Loucy (cell line): Measurements from ENCODE around the gene PITPNC1.
"Not testable (repeated sequence)": the region's sequence is repeated elsewhere in the genome, so short reads cannot be mapped to it uniquely, and the experiment has no call there.

ENCODE experiments used
- H2AFZ ChIP-seq: fragments of 200-600 bp; sonication (generic); 2 replicates; pipeline ENCODE4 v1.6.0; 2016; ENCODE audit warnings: antibody characterized with exemption, mild to moderate bottlenecking, low read length, moderate library complexity
- H3F3A ChIP-seq: fragments of 200-600 bp; 2 replicates; pipeline ENCODE4 v1.6.0; 2016; ENCODE audit warnings: antibody characterized with exemption, low read depth, mild to moderate bottlenecking
- H3K27me3 ChIP-seq: fragments of 200-600 bp; sonication (generic); 2 replicates; pipeline ENCODE4 v1.6.1; 2014; ENCODE audit warnings: low read length, mild to moderate bottlenecking; ENCODE audit not compliant: insufficient read depth, poor library complexity, severe bottlenecking
- H3K36me3 ChIP-seq: fragments of 200-600 bp; sonication (generic); 2 replicates; pipeline ENCODE4 v1.6.1; 2016; ENCODE audit warnings: low read length; ENCODE audit not compliant: insufficient read depth
- H3K4me1 ChIP-seq: fragments of 200-600 bp; sonication (generic); 2 replicates; pipeline ENCODE4 v1.5.1; 2014; ENCODE audit warnings: low read length, mild to moderate bottlenecking; ENCODE audit not compliant: insufficient read depth, poor library complexity, severe bottlenecking
- H3K4me2 ChIP-seq: fragments of 200-600 bp; sonication (generic); 2 replicates; pipeline ENCODE4 v1.6.0; 2014; ENCODE audit warnings: antibody characterized with exemption, low read length, low read depth, mild to moderate bottlenecking; ENCODE audit not compliant: poor library complexity, severe bottlenecking
- H3K4me3 ChIP-seq: fragments of 200-600 bp; sonication (generic); 2 replicates; pipeline ENCODE4 v1.5.1; 2014; ENCODE audit warnings: low read length, mild to moderate bottlenecking, mixed read lengths; ENCODE audit not compliant: poor library complexity, severe bottlenecking
- H3K79me2 ChIP-seq: fragments of 200-600 bp; sonication (generic); 2 replicates; pipeline ENCODE4 v1.6.1; 2014; ENCODE audit warnings: low read length; ENCODE audit not compliant: insufficient read depth
- H3K9ac ChIP-seq: fragments of 200-600 bp; sonication (generic); 2 replicates; pipeline ENCODE4 v1.6.0; 2014; ENCODE audit warnings: mild to moderate bottlenecking, low read depth, low read length, moderate library complexity; ENCODE audit not compliant: poor library complexity, severe bottlenecking
- H3K9me2 ChIP-seq: fragments of 200-600 bp; sonication (generic); replicated peaks from 2 replicates; pipeline ENCODE4 v1.6.1; 2016; ENCODE audit warnings: low read depth, low read length, mixed read lengths
- H3K9me3 ChIP-seq: fragments of 200-600 bp; sonication (generic); 2 replicates; pipeline ENCODE4 v1.6.1; 2014; ENCODE audit warnings: mild to moderate bottlenecking, antibody characterized with exemption, low read length, low read depth; ENCODE audit not compliant: insufficient read depth
- H4K20me1 ChIP-seq: fragments of 200-600 bp; sonication (generic); 2 replicates; pipeline ENCODE4 v1.6.0; 2014; ENCODE audit warnings: antibody characterized with exemption, low read length, mild to moderate bottlenecking; ENCODE audit not compliant: insufficient read depth, poor library complexity, severe bottlenecking
- EZH2phosphoT487 ChIP-seq: fragments of 200-600 bp; IDR thresholded peaks from 2 replicates; pipeline ENCODE4 v1.6.1; 2018; ENCODE audit warnings: antibody characterized with exemption, mild to moderate bottlenecking, moderate library complexity, borderline replicate concordance
- TF ChIP-seq, protein P1 (sequence below): fragments of 200-600 bp; sonication (generic); conservative IDR thresholded peaks from 2 replicates; pipeline ENCODE4 v1.5.1; 2014; ENCODE audit warnings: mild to moderate bottlenecking, antibody characterized with exemption, low read length

PITPNC1 gene

DNA sequence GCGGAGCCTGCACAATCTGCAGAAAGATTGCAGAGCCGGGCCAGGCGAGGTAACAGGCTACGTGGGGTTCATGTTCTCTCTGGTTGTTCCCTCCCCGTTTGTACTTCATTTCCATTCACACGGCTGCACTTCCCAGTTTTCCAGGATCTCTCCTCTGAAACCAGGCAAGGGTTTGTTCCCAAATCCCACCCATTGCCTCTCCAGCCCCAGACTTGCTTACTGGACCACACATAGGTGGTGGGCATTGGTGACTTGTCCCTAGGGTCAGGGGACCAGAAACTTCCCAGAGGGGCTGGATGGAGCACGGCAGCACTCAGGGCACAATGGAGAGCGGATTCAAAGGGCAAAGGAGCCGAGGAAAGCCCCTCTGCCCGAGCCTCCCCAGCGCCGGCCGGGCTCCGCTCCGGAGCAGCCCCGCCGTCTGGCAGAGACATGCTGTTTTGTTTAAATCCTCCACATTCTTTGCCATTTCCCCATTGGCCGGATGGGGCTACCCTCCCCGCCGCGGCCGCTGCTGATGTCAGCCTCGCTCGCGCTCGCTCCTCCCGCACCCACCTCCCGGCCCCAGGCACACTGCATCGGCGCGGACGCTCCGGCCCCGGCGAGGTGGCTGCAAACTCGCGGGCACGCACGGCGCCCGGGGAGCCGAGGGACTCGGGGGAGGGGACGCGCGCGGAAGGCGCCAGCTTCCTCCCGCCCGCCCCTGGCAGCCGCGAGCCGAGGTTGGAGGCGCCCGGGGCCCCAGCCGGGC is at the start of gene PITPNC1:
Gene PITPNC1 (plus strand): TSS at position 545 of the 751 bp plus-strand sequence.
- Histone ChIP-seq H2AFZ (peak within 1 kb of the TSS; percentile 86), H4K20me1 (no peaks in the 10 kb centered on the region), H3K27me3 (no peaks in the 10 kb centered on the region), H3K79me2 (no peaks in the 10 kb centered on the region), H3K9me2 (no peaks in the 10 kb centered on the region), H3K4me1 (peaks cover 26% of the 10 kb centered on the region), H3K4me2 (peak within 1 kb of the TSS; percentile 93), H3F3A (no peaks in the 10 kb centered on the region), H3K9me3 (no peaks in the 10 kb centered on the region), H3K9ac (peak within 1 kb of the TSS; percentile 89), H3K4me3 (peak within 1 kb of the TSS; percentile 78), H3K36me3 (no peaks in the 10 kb centered on the region)
- TF ChIP-seq EZH2phosphoT487: no peak
- TF ChIP-seq, protein P1, sequence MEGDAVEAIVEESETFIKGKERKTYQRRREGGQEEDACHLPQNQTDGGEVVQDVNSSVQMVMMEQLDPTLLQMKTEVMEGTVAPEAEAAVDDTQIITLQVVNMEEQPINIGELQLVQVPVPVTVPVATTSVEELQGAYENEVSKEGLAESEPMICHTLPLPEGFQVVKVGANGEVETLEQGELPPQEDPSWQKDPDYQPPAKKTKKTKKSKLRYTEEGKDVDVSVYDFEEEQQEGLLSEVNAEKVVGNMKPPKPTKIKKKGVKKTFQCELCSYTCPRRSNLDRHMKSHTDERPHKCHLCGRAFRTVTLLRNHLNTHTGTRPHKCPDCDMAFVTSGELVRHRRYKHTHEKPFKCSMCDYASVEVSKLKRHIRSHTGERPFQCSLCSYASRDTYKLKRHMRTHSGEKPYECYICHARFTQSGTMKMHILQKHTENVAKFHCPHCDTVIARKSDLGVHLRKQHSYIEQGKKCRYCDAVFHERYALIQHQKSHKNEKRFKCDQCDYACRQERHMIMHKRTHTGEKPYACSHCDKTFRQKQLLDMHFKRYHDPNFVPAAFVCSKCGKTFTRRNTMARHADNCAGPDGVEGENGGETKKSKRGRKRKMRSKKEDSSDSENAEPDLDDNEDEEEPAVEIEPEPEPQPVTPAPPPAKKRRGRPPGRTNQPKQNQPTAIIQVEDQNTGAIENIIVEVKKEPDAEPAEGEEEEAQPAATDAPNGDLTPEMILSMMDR: 0 out of 2 replicates have a peak, but pooled peaks have one; percentile 12

DNA sequence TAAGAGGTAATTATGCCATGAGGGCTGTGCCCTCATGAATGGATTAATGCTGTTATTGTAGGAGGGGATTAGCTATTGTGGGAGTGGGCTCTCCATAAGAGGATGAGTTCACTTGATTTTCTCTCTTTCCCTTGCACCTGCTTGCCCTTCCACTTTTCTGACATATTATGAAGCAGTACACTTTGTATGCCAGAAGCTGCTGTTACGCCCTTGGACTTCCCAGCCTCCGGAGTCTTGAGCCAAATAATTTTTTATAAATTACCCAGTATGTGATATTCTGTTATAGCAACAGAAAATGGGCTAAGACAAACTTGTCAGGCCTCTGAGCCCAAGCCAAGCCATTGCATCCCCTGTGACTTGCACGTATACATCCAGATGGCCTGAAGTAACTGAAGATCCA is 49.1 kb upstream of the PITPNC1 start:
- Histone ChIP-seq H3K4me3 (no peak overlapping the region), H3K9ac (no peak overlapping the region), H3K4me2 (no peak overlapping the region), H2AFZ (no peak overlapping the region), H3K36me3 (no peaks in the 10 kb centered on the region), H3K27me3 (no peaks in the 10 kb centered on the region), H3K79me2 (no peaks in the 10 kb centered on the region), H3F3A (no peaks in the 10 kb centered on the region), H3K4me1 (no peaks in the 10 kb centered on the region), H3K9me2 (no peaks in the 10 kb centered on the region), H4K20me1 (no peaks in the 10 kb centered on the region), H3K9me3 (no peaks in the 10 kb centered on the region)
- TF ChIP-seq, protein P1: no peak

DNA sequence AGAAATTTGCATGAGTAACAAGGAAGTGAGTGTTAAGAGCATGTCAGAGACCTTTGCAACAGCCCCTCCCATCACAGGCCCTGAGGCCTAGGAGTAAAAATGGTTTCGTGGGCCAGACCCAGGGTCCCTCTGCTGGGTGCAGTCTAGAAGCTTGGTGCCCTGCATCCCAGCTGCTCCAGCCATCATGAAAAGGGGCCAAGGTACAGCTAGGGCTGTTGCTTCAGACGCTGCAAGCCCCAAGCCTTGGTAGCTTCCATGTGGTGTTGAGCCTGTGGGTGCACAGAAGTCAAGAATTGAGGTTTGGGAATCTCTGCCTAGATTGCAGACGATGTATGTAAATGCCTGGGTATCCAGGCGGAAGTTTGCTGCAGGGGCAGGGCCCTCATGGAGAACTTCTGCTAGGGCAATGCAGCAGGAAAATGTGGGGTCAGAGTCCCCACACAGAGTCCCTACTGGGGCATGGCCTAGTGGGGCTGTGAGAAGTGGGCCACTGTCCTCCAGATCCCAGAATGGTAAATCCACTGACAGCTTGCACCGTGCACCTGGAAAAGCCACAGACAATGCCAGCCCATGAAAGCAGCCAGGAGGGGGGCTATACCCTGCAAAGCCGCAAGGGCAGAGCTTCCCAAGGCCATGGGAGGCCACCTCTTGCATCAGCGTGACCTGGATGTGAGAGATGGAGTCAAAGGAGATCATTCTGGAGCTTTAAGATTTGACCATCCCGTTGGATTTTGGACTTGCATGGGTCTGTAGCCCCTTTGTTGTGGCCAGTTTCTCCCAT is 45.5 kb upstream of the PITPNC1 start:
- H2AFZ ChIP-seq: 0 out of 2 replicates have a peak overlapping the region, but pooled peaks have one; percentile 36
- H3K9ac ChIP-seq, H3K4me3 ChIP-seq, H3K79me2 ChIP-seq, H3K36me3 ChIP-seq, H3K27me3 ChIP-seq, H4K20me1 ChIP-seq, H3K9me2 ChIP-seq, H3F3A ChIP-seq, H3K9me3 ChIP-seq, H3K4me2 ChIP-seq, H3K4me1 ChIP-seq: not testable (repeated sequence)

DNA sequence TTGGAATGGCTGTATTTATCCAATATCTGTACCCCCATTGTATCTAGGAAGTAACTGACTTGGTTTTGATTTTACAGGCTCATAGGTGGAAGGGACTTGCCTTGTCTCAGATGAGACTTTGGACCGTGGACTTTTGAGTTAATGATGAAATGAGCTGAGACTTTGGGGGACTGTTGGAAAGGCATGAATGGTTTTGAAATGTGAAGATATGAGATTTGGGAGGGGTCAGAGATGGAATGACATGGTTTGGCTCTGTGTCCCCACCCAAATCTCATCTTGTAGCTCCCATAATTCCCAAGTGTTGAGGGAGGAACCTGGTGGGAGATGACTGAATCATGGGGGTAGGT is 44.9 kb upstream of the PITPNC1 start:
- not testable (repeated sequence) for H3K9me2 ChIP-seq, H2AFZ ChIP-seq, H3K79me2 ChIP-seq, H3K27me3 ChIP-seq, H3K4me3 ChIP-seq, H3K4me1 ChIP-seq, H3K9ac ChIP-seq, H4K20me1 ChIP-seq, H3K4me2 ChIP-seq, H3K36me3 ChIP-seq, H3K9me3 ChIP-seq, H3F3A ChIP-seq
